HCT116 (cell line): Measurements from ENCODE around the gene MYO1B. TPM values are rescaled to one million over a fixed set of nuclear protein-coding genes. Genes with fewer than 3 reads are reported as not detected.

ENCODE experiments used
- ATAC-seq: fragments of 200-7000 bp; cut with Tn5 transposase; 2 replicates; pipeline ENCODE4 v1.9.1; 2020; ENCODE audit warnings: mild to moderate bottlenecking, moderate library complexity
- BruUV-seq: library from RNA; stranded (reverse); fragments of 400-500 nt; replicated peaks from 2 replicates; lab custom pipeline; 2021; lab: Mats Ljungman, UMichigan
- CTCF ChIA-PET: fragments of 300-600 bp; sonication (Branson Sonifier 250); formaldehyde crosslinking; loops from one replicate; lab custom pipeline; 2021; ENCODE audit warnings: antibody characterized with exemption; lab: Charles Lee
- POLR2A ChIA-PET: fragments of 300-600, 350-600 bp; sonication (Branson Sonifier 250); formaldehyde crosslinking; loops from one replicate; lab custom pipeline; 2021; ENCODE audit warnings: antibody characterized with exemption; lab: Charles Lee
- RAD21 ChIA-PET, 2 experiments: fragments of 300-600 bp; sonication (Branson Sonifier 250); formaldehyde crosslinking; loops; one replicate each; lab custom pipeline; 2023; ENCODE audit warnings: low total read pairs in 2 of 2; ENCODE audit not compliant: uncharacterized antibody in 2 of 2, unreplicated experiment in 2 of 2, low non-redundant PET in 1 of 2; lab: Charles Lee
- DNase-seq: peaks from one replicate; pipeline ENCODE4 v3.0.0-alpha.2; 2010; ENCODE audit warnings: low read depth, low spot score
- H2AFZ ChIP-seq: fragments of 200-600 bp; shearing (Covaris generic), sonication (generic); 2 replicates; pipeline ENCODE4 v1.6.1; 2017; ENCODE audit warnings: low read depth, mixed run types, mixed read lengths, antibody characterized with exemption, low read length; ENCODE audit not compliant: poor library complexity, severe bottlenecking
- H3K27ac ChIP-seq: 2 replicates; pipeline ENCODE4 v1.5.1; 2012; ENCODE audit warnings: low read depth, low read length
- H3K27me3 ChIP-seq: fragments of 200-600 bp; sonication (generic); 2 replicates; pipeline ENCODE4 v1.6.1; 2016; ENCODE audit warnings: mixed run types, low read length, mixed read lengths; ENCODE audit not compliant: insufficient read depth
- H3K36me3 ChIP-seq, 2 experiments: fragments of 200-500 bp in 1 of 2; fragments of 200-600 bp in 1 of 2; sonication (Bioruptor generic) in 1 of 2; sonication (generic) in 1 of 2; 2 replicates each; pipeline versions ENCODE4 v1.5.1 to v1.6.1; 2014 to 2016; ENCODE audit warnings: low read length in 2 of 2, inconsistent platforms in 1 of 2, mixed read lengths in 1 of 2, mixed run types in 1 of 2; ENCODE audit not compliant: insufficient read depth in 2 of 2, control insufficient read depth in 1 of 2
- H3K4me1 ChIP-seq, 2 experiments: fragments of 200-600 bp in 1 of 2; sonication (generic) in 1 of 2; 2 replicates each; pipeline versions ENCODE4 v1.5.1 to v1.6.1; 2012 to 2017; ENCODE audit warnings: low read length in 2 of 2, inconsistent platforms in 1 of 2, mild to moderate bottlenecking in 1 of 2, mixed read lengths in 1 of 2, mixed run types in 1 of 2, moderate library complexity in 1 of 2; ENCODE audit not compliant: insufficient read depth in 2 of 2, control insufficient read depth in 1 of 2
- H3K4me2 ChIP-seq: fragments of 200-600 bp; sonication (generic); 2 replicates; pipeline ENCODE4 v1.6.1; 2017; ENCODE audit warnings: mixed run types, low read length, mixed read lengths
- H3K4me3 ChIP-seq, 2 experiments: fragments of 200-600 bp in 1 of 2; sonication (generic) in 1 of 2; replicated peaks in 1 of 2; 2 replicates each; pipeline ENCODE4 v1.5.1; 2011 to 2016; ENCODE audit warnings: low read length in 2 of 2, control low read depth in 1 of 2, low read depth in 1 of 2, mild to moderate bottlenecking in 1 of 2, mixed read lengths in 1 of 2, mixed run types in 1 of 2
- H3K79me2 ChIP-seq: fragments of 200-600 bp; sonication (generic); 2 replicates; pipeline ENCODE4 v1.6.1; 2017; ENCODE audit warnings: mild to moderate bottlenecking, mixed run types, low read length, moderate library complexity, mixed read lengths; ENCODE audit not compliant: insufficient read depth
- H3K9ac ChIP-seq: fragments of 200-600 bp; sonication (generic); 2 replicates; pipeline ENCODE4 v1.6.1; 2016; ENCODE audit warnings: low read length, mixed read lengths
- H3K9me2 ChIP-seq: fragments of 200-600 bp; sonication (generic), shearing (Covaris generic); 2 replicates; pipeline ENCODE4 v1.6.1; 2017; ENCODE audit warnings: mixed run types, mild to moderate bottlenecking, moderate library complexity; ENCODE audit not compliant: insufficient read depth
- H3K9me3 ChIP-seq, 2 experiments: fragments of 200-500 bp in 1 of 2; fragments of 200-600 bp in 1 of 2; sonication (Bioruptor generic) in 1 of 2; sonication (generic) in 1 of 2; 2 replicates each; pipeline ENCODE4 v1.6.1; 2014 to 2017; ENCODE audit warnings: low read length in 2 of 2, mixed read lengths in 2 of 2, inconsistent platforms in 1 of 2, low read depth in 1 of 2, mild to moderate bottlenecking in 1 of 2, mixed run types in 1 of 2, moderate library complexity in 1 of 2; ENCODE audit not compliant: control insufficient read depth in 1 of 2, insufficient read depth in 1 of 2
- H4K20me1 ChIP-seq: fragments of 200-600 bp; sonication (generic), shearing (Covaris generic); 2 replicates; pipeline ENCODE4 v1.6.1; 2017; ENCODE audit warnings: mixed run types, mild to moderate bottlenecking, moderate library complexity; ENCODE audit not compliant: insufficient read depth
- CBX3 ChIP-seq: IDR thresholded peaks from 2 replicates; pipeline ENCODE4 v1.6.1; 2012; ENCODE audit warnings: low read depth
- EGR1 ChIP-seq: IDR thresholded peaks from 2 replicates; pipeline ENCODE4 v1.6.1; 2012; ENCODE audit warnings: low read depth
- ELF1 ChIP-seq: IDR thresholded peaks from 2 replicates; pipeline ENCODE4 v1.6.1; 2012; ENCODE audit warnings: low read depth, borderline replicate concordance
- EZH2 ChIP-seq: fragments of 200-600 bp; sonication (generic); IDR thresholded peaks from 2 replicates; pipeline ENCODE4 v1.6.1; 2017; ENCODE audit warnings: antibody characterized with exemption, mixed run types
- EZH2phosphoT487 ChIP-seq: fragments of 200-600 bp; IDR thresholded peaks from 2 replicates; pipeline ENCODE4 v1.6.1; 2018; ENCODE audit warnings: antibody characterized with exemption, borderline replicate concordance
- FOSL1 ChIP-seq: IDR thresholded peaks from 2 replicates; pipeline ENCODE4 v1.6.1; 2012; ENCODE audit warnings: low read depth
- JUND ChIP-seq: IDR thresholded peaks from 2 replicates; pipeline ENCODE4 v1.6.1; 2012
- POLR2A ChIP-seq: IDR thresholded peaks from 2 replicates; pipeline ENCODE4 v1.7.0; 2011; ENCODE audit warnings: borderline replicate concordance; ENCODE audit not compliant: insufficient read depth, insufficient read length; ENCODE audit errors: extremely low read depth
- RAD21 ChIP-seq: IDR thresholded peaks from 2 replicates; pipeline ENCODE4 v1.6.1; 2012; ENCODE audit warnings: low read depth, mild to moderate bottlenecking
- SRF ChIP-seq: IDR thresholded peaks from 2 replicates; pipeline ENCODE4 v1.6.1; 2012; ENCODE audit warnings: low read depth
- ZFX ChIP-seq: fragments of 450-650 bp; IDR thresholded peaks from 2 replicates; pipeline ENCODE4 v1.6.1; 2017
- intact Hi-C: fragments of 100-400 bp; cut with micrococcal nuclease; formaldehyde crosslinking; loops from 2 replicates; pipeline ENCODE4 v1.10.0; 2022
- total RNA-seq: library from RNA; stranded (reverse); gene quantifications from one replicate; pipeline ENCODE4 v1.2.1, GENCODE V29; 2021; ENCODE audit not compliant: unreplicated experiment
- TF ChIP-seq, protein P1 (sequence below): IDR thresholded peaks from 2 replicates; pipeline ENCODE4 v1.6.1; 2012; ENCODE audit warnings: low read depth
- TF ChIP-seq, protein P2 (sequence below): IDR thresholded peaks from 2 replicates; pipeline ENCODE4 v1.6.1; 2012
- TF ChIP-seq, protein P3 (sequence below): IDR thresholded peaks from 2 replicates; pipeline ENCODE4 v1.6.1; 2011; ENCODE audit warnings: mild to moderate bottlenecking, low read length, moderate library complexity; ENCODE audit not compliant: insufficient replicate concordance; ENCODE audit errors: extremely low read depth

Gene MYO1B
- total RNA-seq, 1 experiment from 2014 or later = 51.7 TPM

DNA sequence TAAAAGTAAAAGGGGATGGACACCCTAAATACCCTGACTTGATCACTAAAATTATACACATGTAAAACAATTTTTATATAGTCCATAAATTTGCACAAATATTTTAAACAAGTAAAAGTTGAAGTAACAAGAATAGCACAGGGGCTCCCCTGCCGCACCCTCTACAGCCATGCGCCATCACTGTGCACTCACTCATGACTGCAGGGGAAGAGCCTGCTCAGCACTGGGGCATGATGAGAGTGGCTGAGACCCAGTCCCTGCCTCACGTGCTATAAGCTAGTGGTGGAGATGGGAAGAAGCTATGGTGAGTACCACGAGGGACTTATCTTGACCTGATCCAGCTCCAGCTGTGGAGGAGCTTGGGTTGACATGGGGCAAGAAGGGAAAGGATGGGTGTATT lies 46.9 kb upstream of the MYO1B start:
- no TSS peak for BruUV-seq
- ChIA-PET RAD21 (no interaction called here), CTCF (no interaction called here)

More for the DNA sequence above, 46.9 kb upstream of the MYO1B start:
- Histone ChIP-seq H3K79me2 (no peaks in the 10 kb centered on the region), H3K4me2 (no peak overlapping the region), H3K4me1 (no peaks in the 10 kb centered on the region), H3K27me3 (no peaks in the 10 kb centered on the region), H3K9me3 (no peaks in the 10 kb centered on the region), H2AFZ (no peak overlapping the region), H3K9ac (no peak overlapping the region), H3K27ac (no peak overlapping the region), H3K36me3 (no peaks in the 10 kb centered on the region), H3K4me3 (no peak overlapping the region), H4K20me1 (no peaks in the 10 kb centered on the region), H3K9me2 (no peaks in the 10 kb centered on the region)
- intact Hi-C loops = no loop called here
- POLR2A ChIA-PET = no interaction called here
- no peak for TF ChIP-seq POLR2A
- TF ChIP-seq, protein P1, sequence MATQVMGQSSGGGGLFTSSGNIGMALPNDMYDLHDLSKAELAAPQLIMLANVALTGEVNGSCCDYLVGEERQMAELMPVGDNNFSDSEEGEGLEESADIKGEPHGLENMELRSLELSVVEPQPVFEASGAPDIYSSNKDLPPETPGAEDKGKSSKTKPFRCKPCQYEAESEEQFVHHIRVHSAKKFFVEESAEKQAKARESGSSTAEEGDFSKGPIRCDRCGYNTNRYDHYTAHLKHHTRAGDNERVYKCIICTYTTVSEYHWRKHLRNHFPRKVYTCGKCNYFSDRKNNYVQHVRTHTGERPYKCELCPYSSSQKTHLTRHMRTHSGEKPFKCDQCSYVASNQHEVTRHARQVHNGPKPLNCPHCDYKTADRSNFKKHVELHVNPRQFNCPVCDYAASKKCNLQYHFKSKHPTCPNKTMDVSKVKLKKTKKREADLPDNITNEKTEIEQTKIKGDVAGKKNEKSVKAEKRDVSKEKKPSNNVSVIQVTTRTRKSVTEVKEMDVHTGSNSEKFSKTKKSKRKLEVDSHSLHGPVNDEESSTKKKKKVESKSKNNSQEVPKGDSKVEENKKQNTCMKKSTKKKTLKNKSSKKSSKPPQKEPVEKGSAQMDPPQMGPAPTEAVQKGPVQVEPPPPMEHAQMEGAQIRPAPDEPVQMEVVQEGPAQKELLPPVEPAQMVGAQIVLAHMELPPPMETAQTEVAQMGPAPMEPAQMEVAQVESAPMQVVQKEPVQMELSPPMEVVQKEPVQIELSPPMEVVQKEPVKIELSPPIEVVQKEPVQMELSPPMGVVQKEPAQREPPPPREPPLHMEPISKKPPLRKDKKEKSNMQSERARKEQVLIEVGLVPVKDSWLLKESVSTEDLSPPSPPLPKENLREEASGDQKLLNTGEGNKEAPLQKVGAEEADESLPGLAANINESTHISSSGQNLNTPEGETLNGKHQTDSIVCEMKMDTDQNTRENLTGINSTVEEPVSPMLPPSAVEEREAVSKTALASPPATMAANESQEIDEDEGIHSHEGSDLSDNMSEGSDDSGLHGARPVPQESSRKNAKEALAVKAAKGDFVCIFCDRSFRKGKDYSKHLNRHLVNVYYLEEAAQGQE = no peak
- TF ChIP-seq JUND = no peak
- TF ChIP-seq, protein P2, sequence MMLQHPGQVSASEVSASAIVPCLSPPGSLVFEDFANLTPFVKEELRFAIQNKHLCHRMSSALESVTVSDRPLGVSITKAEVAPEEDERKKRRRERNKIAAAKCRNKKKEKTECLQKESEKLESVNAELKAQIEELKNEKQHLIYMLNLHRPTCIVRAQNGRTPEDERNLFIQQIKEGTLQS = no peak
- no peak for TF ChIP-seq EZH2
- TF ChIP-seq EZH2phosphoT487 = no peak
- TF ChIP-seq CBX3 = no peak
- TF ChIP-seq RAD21 = no peak
- TF ChIP-seq EGR1 = no peak
- no peak for TF ChIP-seq SRF
- TF ChIP-seq ZFX = no peak
- TF ChIP-seq ELF1 = no peak
- TF ChIP-seq FOSL1 = no peak
- TF ChIP-seq, protein P3, sequence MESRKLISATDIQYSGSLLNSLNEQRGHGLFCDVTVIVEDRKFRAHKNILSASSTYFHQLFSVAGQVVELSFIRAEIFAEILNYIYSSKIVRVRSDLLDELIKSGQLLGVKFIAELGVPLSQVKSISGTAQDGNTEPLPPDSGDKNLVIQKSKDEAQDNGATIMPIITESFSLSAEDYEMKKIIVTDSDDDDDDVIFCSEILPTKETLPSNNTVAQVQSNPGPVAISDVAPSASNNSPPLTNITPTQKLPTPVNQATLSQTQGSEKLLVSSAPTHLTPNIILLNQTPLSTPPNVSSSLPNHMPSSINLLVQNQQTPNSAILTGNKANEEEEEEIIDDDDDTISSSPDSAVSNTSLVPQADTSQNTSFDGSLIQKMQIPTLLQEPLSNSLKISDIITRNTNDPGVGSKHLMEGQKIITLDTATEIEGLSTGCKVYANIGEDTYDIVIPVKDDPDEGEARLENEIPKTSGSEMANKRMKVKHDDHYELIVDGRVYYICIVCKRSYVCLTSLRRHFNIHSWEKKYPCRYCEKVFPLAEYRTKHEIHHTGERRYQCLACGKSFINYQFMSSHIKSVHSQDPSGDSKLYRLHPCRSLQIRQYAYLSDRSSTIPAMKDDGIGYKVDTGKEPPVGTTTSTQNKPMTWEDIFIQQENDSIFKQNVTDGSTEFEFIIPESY = no peak
- ATAC-seq (no peak), DNase-seq (no peak)
